NCI-H2029 (cell line): ENCODE measurements around the gene ERMARD.

ENCODE experiments used
- DNase-seq: peaks from one replicate; lab custom pipeline; 2025; lab: John Stamatoyannopoulos, UW

Gene ERMARD

GRCh38 chr6:169802790-169803189 is 51.4 kb downstream of the ERMARD start:
- DNase-seq, result no peak

GRCh38 chr6:169803271-169803811 is 51.9 kb downstream of the ERMARD start:
- DNase-seq, result no peak

GRCh38 chr6:169803816-169804340 is 52.5 kb downstream of the ERMARD start:
- DNase-seq, result no peak

GRCh38 chr6:169804427-169804826 is 53.0 kb downstream of the ERMARD start:
- peak; percentile 14 for DNase-seq

GRCh38 chr6:169805242-169805838 is 53.9 kb downstream of the ERMARD start:
- DNase-seq, result no peak

GRCh38 chr6:169806701-169807100 is 55.3 kb downstream of the ERMARD start:
- DNase-seq, result no peak

GRCh38 chr6:169807229-169807628 is 55.8 kb downstream of the ERMARD start:
- DNase-seq, result no peak

GRCh38 chr6:169807699-169808607 is 56.5 kb downstream of the ERMARD start:
- DNase-seq, result no peak

GRCh38 chr6:169808608-169808967 is 57.2 kb downstream of the ERMARD start:
- no peak for DNase-seq

- DNase-seq, result no peak
Measured at GRCh38 chr6:169809386-169809785, 58.0 kb downstream of the ERMARD start.

GRCh38 chr6:169810066-169810989 is 58.9 kb downstream of the ERMARD start:
- DNase-seq, result no peak

- no peak for DNase-seq
Measured at GRCh38 chr6:169811072-169811471, 59.6 kb downstream of the ERMARD start.

- no peak for DNase-seq
Measured at GRCh38 chr6:169811521-169812256, 60.3 kb downstream of the ERMARD start.

GRCh38 chr6:169812257-169812644 is 60.8 kb downstream of the ERMARD start:
- no peak for DNase-seq

GRCh38 chr6:169813969-169814368 is 62.5 kb downstream of the ERMARD start:
- DNase-seq, result no peak

- no peak for DNase-seq
Measured at GRCh38 chr6:169816054-169816453, 64.6 kb downstream of the ERMARD start.

GRCh38 chr6:169816975-169817374 is 65.6 kb downstream of the ERMARD start:
- DNase-seq, result no peak

- DNase-seq, result no peak
Measured at GRCh38 chr6:169820358-169820757, 68.9 kb downstream of the ERMARD start.

GRCh38 chr6:169824021-169824420 is 72.6 kb downstream of the ERMARD start:
- DNase-seq, result no peak

- no peak for DNase-seq
Measured at GRCh38 chr6:169824848-169825557, 73.6 kb downstream of the ERMARD start.
